ENCODE measurements around the gene TMSB4X.
"Not testable (repeated sequence)": the region's sequence is repeated elsewhere in the genome, so short reads cannot be mapped to it uniquely, and the experiment has no call there.

The TMSB4X gene

DNA sequence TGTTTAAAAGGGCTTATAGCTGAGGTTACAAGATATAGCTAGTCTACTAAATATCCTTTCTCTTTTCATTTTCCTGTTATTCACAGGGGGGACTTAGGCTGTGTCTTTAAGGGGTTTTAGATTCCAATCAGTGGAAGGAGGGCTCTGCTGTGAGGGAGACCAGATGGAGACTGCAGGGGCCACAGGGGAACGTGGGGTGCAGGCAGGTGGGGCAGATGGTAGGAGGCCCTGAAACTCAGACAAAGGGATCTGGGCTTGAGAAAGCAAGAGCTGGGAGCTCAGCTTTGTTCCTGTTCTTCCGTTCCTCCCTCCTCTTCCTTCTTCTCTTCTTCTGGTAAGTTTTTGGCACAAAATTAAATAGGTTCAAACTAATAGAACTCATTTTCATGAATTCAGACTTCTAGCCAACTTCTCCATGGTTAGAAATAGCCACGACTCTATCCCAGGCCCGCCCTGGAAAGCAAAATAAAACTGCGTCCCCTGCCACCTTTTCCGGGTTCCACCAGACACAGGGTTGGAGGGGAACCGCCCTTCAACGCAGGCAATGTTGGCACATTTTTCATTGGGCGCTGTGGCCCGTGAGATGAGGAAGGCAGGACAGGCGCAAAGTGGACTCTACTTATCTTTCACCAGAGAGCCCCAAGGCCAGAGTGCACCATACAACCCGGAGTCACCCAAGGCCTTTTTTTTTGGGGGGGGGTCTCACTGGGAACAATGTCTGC lies 3.5 kb upstream of the TMSB4X start:
- Histone ChIP-seq H3K36me3 (ENCODE audit: control insufficient read depth, insufficient read depth, low read length) (peaks cover 6% of the 10 kb centered on the region), H3K9ac (ENCODE audit: low read depth, low read length) (no peak overlapping the region), H3K4me1 (ENCODE audit: control insufficient read depth, insufficient read depth, low read length) (peaks cover 11% of the 10 kb centered on the region), H3K27me3 (ENCODE audit: control insufficient read depth, insufficient read depth, low read length) (no peaks in the 10 kb centered on the region), H3K9me3 (ENCODE audit: control insufficient read depth, insufficient read depth, low read length) (no peaks in the 10 kb centered on the region), H3K4me3 (ENCODE audit: low read depth, low read length) (no peak overlapping the region)

DNA sequence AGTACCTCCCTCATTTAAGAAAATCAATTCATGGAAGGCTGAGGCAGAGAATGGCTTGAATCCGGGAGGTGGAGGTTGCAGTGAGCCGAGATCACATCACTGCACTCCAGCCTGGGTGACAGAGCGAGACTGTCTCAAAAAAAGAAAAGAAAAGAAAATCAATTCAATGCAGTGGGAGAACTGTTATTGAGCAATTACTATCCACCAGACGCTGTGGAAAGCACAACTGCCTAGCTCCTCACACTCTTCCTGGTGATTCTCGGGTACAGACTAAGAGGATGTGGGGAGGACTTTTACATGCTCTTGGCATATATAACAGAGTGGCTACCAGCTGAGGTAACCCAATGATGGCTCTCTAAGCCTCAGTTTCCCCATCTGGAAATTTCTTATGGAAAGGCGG lies 2.7 kb upstream of the TMSB4X start:
- Histone ChIP-seq H3K27me3 (ENCODE audit: control insufficient read depth, insufficient read depth, low read length) (no peaks in the 10 kb centered on the region), H3K4me3 (ENCODE audit: low read depth, low read length) (no peak overlapping the region), H3K9ac (ENCODE audit: low read depth, low read length) (no peak overlapping the region), H3K36me3 (ENCODE audit: control insufficient read depth, insufficient read depth, low read length) (peaks cover 6% of the 10 kb centered on the region), H3K9me3 (ENCODE audit: control insufficient read depth, insufficient read depth, low read length) (no peaks in the 10 kb centered on the region), H3K4me1 (ENCODE audit: control insufficient read depth, insufficient read depth, low read length) (peaks cover 11% of the 10 kb centered on the region)

DNA sequence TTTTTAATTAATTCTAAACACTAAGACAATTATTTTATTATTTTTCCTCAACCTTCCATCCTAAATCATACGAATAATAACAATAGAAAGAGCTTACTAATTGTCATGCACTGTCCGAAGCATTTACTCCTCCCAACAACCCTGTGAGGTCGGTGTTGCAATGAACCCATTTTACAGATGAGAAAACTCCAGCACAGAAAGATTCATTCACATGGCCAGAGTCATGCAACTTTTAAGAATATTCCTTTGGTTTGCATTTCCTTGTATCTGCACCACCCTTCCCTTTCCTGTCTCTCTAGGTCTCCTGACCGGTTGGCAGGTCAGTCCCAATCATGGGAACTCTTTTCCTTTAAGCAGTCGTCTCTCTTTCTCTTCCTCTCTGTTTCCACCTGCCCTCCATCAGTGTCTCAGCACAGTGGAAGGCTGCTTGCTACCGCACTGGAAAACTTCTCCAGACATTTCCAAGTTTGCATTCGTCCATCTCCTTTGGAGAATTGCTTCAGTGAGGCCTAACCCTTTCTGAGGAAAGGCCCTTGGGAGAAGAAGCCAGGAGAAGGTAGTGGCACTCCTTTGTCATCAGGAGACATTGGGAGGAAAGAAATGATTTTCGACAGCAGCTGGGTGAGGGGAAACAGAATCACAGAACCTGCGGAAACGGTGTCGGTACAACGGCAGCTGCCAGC lies 1.9 kb upstream of the TMSB4X start:
- Histone ChIP-seq H3K36me3 (ENCODE audit: control insufficient read depth, insufficient read depth, low read length) (peaks cover 6% of the 10 kb centered on the region), H3K27me3 (ENCODE audit: control insufficient read depth, insufficient read depth, low read length) (no peaks in the 10 kb centered on the region), H3K9me3 (ENCODE audit: control insufficient read depth, insufficient read depth, low read length) (no peaks in the 10 kb centered on the region), H3K4me3 (ENCODE audit: low read depth, low read length) (no peak overlapping the region), H3K4me1 (ENCODE audit: control insufficient read depth, insufficient read depth, low read length) (peaks cover 14% of the 10 kb centered on the region), H3K9ac (ENCODE audit: low read depth, low read length) (no peak overlapping the region)

DNA sequence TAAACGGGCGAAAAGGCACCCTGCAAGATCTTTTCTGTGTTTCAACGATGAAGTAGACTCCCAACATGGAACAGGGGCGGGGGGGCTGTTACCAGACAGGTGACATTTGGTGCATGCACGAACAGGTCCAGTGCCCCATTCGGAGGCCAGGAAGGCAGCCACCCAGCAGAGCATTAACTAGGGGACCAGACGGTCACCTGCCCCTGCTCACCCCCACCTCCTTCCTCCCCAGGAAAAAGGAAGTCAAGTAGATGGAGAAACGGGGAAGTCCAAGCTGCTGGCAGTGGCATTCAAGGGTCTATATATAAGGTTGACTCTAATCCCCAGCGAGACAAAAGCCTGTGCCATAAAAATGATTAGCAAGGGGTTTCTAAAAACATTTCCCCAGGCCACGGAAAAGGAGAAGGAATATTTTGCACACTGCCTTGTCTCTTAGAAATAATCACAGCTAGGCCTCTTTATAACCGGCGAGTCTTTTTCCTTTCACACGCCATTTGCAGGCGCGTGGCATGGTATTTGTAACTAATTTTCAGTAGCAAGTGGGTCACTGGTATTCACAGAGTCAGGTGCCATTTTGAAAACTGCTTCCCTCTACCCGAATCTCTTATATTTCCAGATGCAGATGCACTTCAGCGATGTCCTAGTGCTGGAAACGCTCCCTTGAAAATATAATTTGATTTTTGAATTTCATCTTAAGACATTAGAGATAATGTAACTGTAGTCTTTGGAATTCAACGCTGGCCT lies 1.2 kb upstream of the TMSB4X start:
- Histone ChIP-seq H3K27me3 (ENCODE audit: control insufficient read depth, insufficient read depth, low read length) (no peaks in the 10 kb centered on the region), H3K9me3 (ENCODE audit: control insufficient read depth, insufficient read depth, low read length) (no peaks in the 10 kb centered on the region), H3K36me3 (ENCODE audit: control insufficient read depth, insufficient read depth, low read length) (peaks cover 6% of the 10 kb centered on the region), H3K4me3 (ENCODE audit: low read depth, low read length) (peak overlapping the region; percentile 95), H3K4me1 (ENCODE audit: control insufficient read depth, insufficient read depth, low read length) (peaks cover 21% of the 10 kb centered on the region), H3K9ac (ENCODE audit: low read depth, low read length) (no peak overlapping the region)

DNA sequence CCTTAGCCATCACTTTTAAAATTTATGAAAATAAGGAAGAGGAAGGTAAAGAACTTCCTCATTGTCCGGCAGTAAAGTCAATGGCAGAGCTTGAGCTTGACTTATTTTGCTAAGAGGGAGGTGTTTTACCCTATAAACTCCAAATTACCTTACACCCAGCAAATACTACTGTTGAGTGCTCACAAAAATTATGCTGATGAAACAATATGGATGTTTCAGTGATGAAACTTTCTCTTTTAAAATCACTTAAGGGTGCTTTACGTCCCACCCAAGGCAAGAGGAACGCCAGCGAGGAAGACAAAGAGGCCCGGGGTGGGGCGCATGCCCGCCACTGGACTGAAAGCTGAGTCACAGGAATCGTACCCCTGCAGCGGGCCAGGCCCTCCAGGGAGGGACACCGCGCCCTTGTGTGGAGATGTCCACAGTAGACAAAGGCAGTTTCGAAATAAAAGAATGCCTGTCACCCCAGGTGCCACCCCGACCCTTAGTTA lies 560 bp upstream of the TMSB4X start:
- H3K4me3 ChIP-seq (ENCODE audit: low read depth, low read length), result peak overlapping the region; percentile 95
- no peaks in the 10 kb centered on the region for H3K27me3 ChIP-seq (ENCODE audit: control insufficient read depth, insufficient read depth, low read length)
- H3K9ac ChIP-seq (ENCODE audit: low read depth, low read length), result peak overlapping the region; percentile 76
- no peaks in the 10 kb centered on the region for H3K9me3 ChIP-seq (ENCODE audit: control insufficient read depth, insufficient read depth, low read length)
- peaks cover 6% of the 10 kb centered on the region for H3K36me3 ChIP-seq (ENCODE audit: control insufficient read depth, insufficient read depth, low read length)
- H3K4me1 ChIP-seq (ENCODE audit: control insufficient read depth, insufficient read depth, low read length), result peaks cover 27% of the 10 kb centered on the region

DNA sequence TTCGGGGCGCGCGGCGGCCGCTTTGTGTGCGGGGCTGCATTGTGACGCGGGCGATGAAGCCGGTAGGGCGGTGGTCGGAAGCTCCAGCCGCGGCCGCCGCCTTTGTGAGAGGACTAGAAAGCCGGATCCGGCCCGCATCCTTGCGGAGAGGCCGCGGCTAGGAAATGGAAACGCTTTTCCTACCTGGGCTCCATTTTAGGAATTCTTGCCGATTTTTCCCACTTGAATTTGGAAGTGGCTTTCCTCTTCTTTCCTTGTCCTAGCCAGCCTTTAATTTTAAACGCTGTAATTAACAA lies 708 bp downstream of the TMSB4X start:
- Histone ChIP-seq H3K9me3 (ENCODE audit: control insufficient read depth, insufficient read depth, low read length) (no peaks in the 10 kb centered on the region), H3K27me3 (ENCODE audit: control insufficient read depth, insufficient read depth, low read length) (no peaks in the 10 kb centered on the region), H3K4me3 (ENCODE audit: low read depth, low read length) (peak overlapping the region; percentile 95), H3K9ac (ENCODE audit: low read depth, low read length) (peak overlapping the region; percentile 99), H3K36me3 (ENCODE audit: control insufficient read depth, insufficient read depth, low read length) (peaks cover 6% of the 10 kb centered on the region), H3K4me1 (ENCODE audit: control insufficient read depth, insufficient read depth, low read length) (peaks cover 34% of the 10 kb centered on the region)

DNA sequence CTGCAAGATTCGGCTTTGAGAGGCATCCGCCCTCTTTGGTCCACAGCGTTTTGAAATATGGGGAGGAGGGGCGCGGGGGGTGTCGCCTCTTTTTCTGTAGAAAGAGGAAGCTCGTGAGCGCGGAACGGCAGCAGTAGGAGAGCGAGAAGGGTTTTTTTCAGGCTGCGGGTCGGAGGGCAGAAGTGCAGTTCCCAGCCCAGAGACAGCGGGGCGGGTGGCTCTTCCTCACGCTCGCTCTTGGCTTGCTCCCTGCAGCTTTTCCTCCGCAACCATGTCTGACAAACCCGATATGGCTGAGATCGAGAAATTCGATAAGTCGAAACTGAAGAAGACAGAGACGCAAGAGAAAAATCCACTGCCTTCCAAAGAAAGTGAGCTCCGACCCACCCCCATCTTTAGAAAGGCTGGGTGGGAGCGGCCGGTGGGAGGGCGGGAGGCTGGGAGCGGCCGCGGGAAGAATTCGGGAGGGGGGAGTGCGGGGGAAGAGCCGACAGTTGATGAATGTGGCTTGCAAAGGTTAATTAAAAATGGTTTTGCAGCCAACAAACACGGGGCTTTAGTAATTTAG lies 1.2 kb downstream of the TMSB4X start:
- Histone ChIP-seq H3K4me1 (ENCODE audit: control insufficient read depth, insufficient read depth, low read length) (peaks cover 30% of the 10 kb centered on the region), H3K9me3 (ENCODE audit: control insufficient read depth, insufficient read depth, low read length) (no peaks in the 10 kb centered on the region), H3K36me3 (ENCODE audit: control insufficient read depth, insufficient read depth, low read length) (peaks cover 6% of the 10 kb centered on the region)

DNA sequence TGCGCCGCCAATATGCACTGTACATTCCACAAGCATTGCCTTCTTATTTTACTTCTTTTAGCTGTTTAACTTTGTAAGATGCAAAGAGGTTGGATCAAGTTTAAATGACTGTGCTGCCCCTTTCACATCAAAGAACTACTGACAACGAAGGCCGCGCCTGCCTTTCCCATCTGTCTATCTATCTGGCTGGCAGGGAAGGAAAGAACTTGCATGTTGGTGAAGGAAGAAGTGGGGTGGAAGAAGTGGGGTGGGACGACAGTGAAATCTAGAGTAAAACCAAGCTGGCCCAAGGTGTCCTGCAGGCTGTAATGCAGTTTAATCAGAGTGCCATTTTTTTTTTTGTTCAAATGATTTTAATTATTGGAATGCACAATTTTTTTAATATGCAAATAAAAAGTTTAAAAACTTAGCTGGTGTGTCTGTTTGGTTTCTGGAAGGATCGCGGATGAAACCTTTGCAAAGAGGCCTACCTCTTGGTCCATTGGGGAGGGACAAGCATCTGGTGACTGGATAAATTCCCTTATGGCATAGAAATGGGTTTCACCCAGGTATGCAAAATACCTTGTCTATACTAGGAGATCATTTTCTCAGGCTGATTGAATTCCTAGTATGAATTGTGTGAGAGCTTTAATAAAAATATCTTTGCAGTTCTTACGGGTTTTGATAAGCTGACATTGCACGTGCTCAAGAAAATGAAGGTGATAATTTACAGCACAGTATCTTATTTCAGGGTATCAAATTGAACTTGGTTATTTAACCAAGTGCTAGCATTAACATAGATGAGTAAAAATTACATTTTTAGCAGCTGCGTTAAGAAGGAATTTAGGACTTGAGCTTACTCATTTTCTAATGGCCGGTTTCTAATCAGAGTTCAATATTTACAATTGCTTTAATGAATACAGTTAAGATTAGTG lies 2.2 kb downstream of the TMSB4X start:
- not testable (repeated sequence) for H3K9ac ChIP-seq (ENCODE audit: low read depth, low read length); H3K27me3 ChIP-seq (ENCODE audit: control insufficient read depth, insufficient read depth, low read length); H3K9me3 ChIP-seq (ENCODE audit: control insufficient read depth, insufficient read depth, low read length); H3K36me3 ChIP-seq (ENCODE audit: control insufficient read depth, insufficient read depth, low read length)
- Histone ChIP-seq H3K4me3 (ENCODE audit: low read depth, low read length) (peak overlapping the region; percentile 95), H3K4me1 (ENCODE audit: control insufficient read depth, insufficient read depth, low read length) (peaks cover 27% of the 10 kb centered on the region)

More for the DNA sequence above, 1.2 kb downstream of the TMSB4X start:
- H3K4me3 ChIP-seq (ENCODE audit: low read depth, low read length), result peak overlapping the region; percentile 95
- no peaks in the 10 kb centered on the region for H3K27me3 ChIP-seq (ENCODE audit: control insufficient read depth, insufficient read depth, low read length)
- peak overlapping the region; percentile 99 for H3K9ac ChIP-seq (ENCODE audit: low read depth, low read length)

DNA sequence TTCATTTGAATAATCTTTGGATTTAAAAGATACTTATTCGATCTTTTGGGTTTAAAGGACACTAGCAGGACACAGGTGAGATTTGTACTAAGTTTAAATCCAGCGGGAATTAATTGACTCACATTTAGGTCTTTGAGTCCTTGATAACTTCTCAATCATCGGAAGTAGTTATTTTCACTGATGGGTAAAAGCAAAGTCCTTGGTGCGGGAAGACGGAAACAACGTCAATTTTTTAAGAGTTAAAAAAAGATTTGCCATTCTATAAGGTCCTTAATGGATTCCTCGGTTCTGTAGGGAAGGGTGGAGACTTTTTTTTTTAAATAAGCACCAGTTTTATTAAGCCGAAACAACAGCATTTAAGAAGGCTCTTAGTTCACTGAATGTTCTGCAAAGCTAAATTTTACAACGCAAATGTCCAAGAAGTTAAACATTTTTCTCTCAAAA lies 2.9 kb downstream of the TMSB4X start:
- peak overlapping the region; percentile 95 for H3K4me3 ChIP-seq (ENCODE audit: low read depth, low read length)
- H3K9me3 ChIP-seq (ENCODE audit: control insufficient read depth, insufficient read depth, low read length), result no peaks in the 10 kb centered on the region
- H3K27me3 ChIP-seq (ENCODE audit: control insufficient read depth, insufficient read depth, low read length), result no peaks in the 10 kb centered on the region
- no peak overlapping the region for H3K9ac ChIP-seq (ENCODE audit: low read depth, low read length)
- peaks cover 6% of the 10 kb centered on the region for H3K36me3 ChIP-seq (ENCODE audit: control insufficient read depth, insufficient read depth, low read length)
- peaks cover 27% of the 10 kb centered on the region for H3K4me1 ChIP-seq (ENCODE audit: control insufficient read depth, insufficient read depth, low read length)

DNA sequence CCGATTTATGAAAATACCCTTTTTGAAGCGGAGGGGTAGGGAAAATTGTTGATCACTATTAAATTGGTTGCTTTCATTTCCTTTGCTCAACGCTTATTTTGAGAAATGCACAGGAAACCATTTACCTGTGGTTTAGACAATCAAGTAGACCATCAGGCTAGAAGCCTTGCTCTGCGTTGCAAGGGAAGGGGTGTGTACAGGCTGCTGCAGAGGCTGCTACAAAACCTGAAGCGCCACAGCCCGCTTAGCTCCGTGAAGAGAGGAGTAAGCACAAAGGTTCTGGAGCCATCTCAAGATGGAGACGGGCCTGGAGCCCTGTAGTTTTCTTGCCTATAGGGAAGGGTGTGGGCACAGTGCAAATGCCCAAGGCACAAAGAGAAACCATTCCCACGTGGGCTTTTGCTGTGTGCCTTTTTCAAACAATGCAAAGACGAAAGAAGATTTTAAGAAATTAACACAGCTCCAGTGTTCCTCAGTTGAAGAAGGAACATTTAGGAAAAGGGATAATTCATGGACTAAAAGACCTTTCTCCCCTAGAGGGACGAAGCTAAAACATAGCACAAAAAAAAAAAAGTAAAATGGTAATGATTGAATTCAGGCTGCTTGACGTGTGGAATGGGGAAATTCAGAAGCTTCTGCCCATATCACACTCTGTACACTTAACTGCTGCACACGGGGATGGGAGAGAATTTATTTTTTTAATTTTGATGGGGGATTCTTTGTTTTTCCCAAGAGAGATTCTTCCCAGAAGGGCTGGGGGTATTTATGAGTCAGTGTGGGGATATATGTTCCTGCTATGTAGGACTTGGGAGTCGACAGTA lies 3.5 kb downstream of the TMSB4X start:
- Histone ChIP-seq H3K36me3 (ENCODE audit: control insufficient read depth, insufficient read depth, low read length) (peaks cover 6% of the 10 kb centered on the region), H3K9ac (ENCODE audit: low read depth, low read length) (peak overlapping the region; percentile 55), H3K4me1 (ENCODE audit: control insufficient read depth, insufficient read depth, low read length) (peaks cover 27% of the 10 kb centered on the region), H3K9me3 (ENCODE audit: control insufficient read depth, insufficient read depth, low read length) (no peaks in the 10 kb centered on the region), H3K27me3 (ENCODE audit: control insufficient read depth, insufficient read depth, low read length) (no peaks in the 10 kb centered on the region), H3K4me3 (ENCODE audit: low read depth, low read length) (peak overlapping the region; percentile 95)
